Tibial nerve (tissue), 4 donors: ENCODE results near the gene ESYT2. TPM values are rescaled to one million over a fixed set of nuclear protein-coding genes. Genes with fewer than 3 reads are reported as not detected.
"Not testable (repeated sequence)": the region's sequence is repeated elsewhere in the genome, so short reads cannot be mapped to it uniquely, and the experiment has no call there.

Experiments
- DNase-seq, 2 donors: peaks; one replicate each; pipeline ENCODE4 v3.0.0-alpha.2; 2019; ENCODE audit warnings: low spot score in 2 of 2
- H3K27ac ChIP-seq, 4 donors: fragments of 200-600 bp; sonication (generic) in 3 of 4; one replicate each; pipeline ENCODE4 v1.5.1; 2017 to 2019; ENCODE audit warnings: mild to moderate bottlenecking in 1 of 4
- H3K27me3 ChIP-seq, 2 donors: fragments of 200-600 bp; sonication (generic) in 1 of 2; one replicate each; pipeline versions ENCODE4 v1.5.1 to v1.6.0; 2017 to 2019
- H3K36me3 ChIP-seq, 3 donors: fragments of 200-600 bp; sonication (generic); one replicate each; pipeline ENCODE4 v1.5.1; 2018 to 2019
- H3K4me1 ChIP-seq, 4 donors: fragments of 200-600 bp; sonication (generic) in 3 of 4; one replicate each; pipeline ENCODE4 v1.5.1; 2017 to 2019
- H3K4me3 ChIP-seq, 4 donors: fragments of 200-600 bp; sonication (generic) in 3 of 4; one replicate each; pipeline ENCODE4 v1.5.1; 2017 to 2019; ENCODE audit warnings: mild to moderate bottlenecking in 1 of 4, moderate library complexity in 1 of 4
- H3K9me3 ChIP-seq, 4 donors: fragments of 200-600 bp; sonication (generic) in 3 of 4; one replicate each; pipeline ENCODE4 v1.5.1; 2017 to 2019
- EP300 ChIP-seq, 2 donors: sonication (generic); formaldehyde crosslinking; IDR thresholded peaks; one replicate each; pipeline ENCODE4 v1.6.1; 2017; ENCODE audit warnings: antibody characterized with exemption in 2 of 2, mild to moderate bottlenecking in 1 of 2
- POLR2A ChIP-seq, 2 donors: fragments of 450-650 bp; IDR thresholded peaks; one replicate each; pipeline ENCODE4 v1.6.1; 2017; ENCODE audit warnings: antibody characterized with exemption in 2 of 2, mild to moderate bottlenecking in 2 of 2, moderate library complexity in 2 of 2
- WGBS, 2 donors: methylation state at CpG; one replicate each; pipeline ENCODE4 v1.1.5; 2018; 5-methylcytosine and 5-hydroxymethylcytosine counted together
- total RNA-seq, 4 donors: library from RNA; depleted of rRNA; stranded (reverse); fragments of >200 nt; gene quantifications; one replicate each; pipeline ENCODE4 v1.1.0, GENCODE V29; 2016
- TF ChIP-seq, protein P1 (sequence below), 5 experiments: fragments of 200-600 bp in 3 of 5; fragments of 450-650 bp in 2 of 5; sonication (generic) in 3 of 5; IDR thresholded peaks; one replicate each; pipeline ENCODE4 v1.5.1; 2016 to 2019; ENCODE audit warnings: antibody characterized with exemption in 5 of 5, mild to moderate bottlenecking in 3 of 5, moderate library complexity in 2 of 5

ESYT2 gene
- total RNA-seq, 4 donors from 2014 or later, result 91.0 to 124 (median 114) TPM

- Histone ChIP-seq H3K36me3 (no peaks in the 10 kb centered on the region), H3K27ac (no peak overlapping the region), H3K4me3 (no peak overlapping the region), H3K9me3 (no peaks in the 10 kb centered on the region), H3K4me1 (peaks cover 0 to 6% (median 0%) of the 10 kb centered on the region in 4 donors), H3K27me3 (no peaks in the 10 kb centered on the region)
- no peak for DNase-seq
- WGBS, 2 donors, result 33 to 39% methylated on average over 4 of the region's 4 CpGs
- TF ChIP-seq POLR2A (IDR thresholded peaks at IDR 0.05) (no peak), EP300 (IDR thresholded peaks at IDR 0.05) (no peak)
- TF ChIP-seq, protein P1, sequence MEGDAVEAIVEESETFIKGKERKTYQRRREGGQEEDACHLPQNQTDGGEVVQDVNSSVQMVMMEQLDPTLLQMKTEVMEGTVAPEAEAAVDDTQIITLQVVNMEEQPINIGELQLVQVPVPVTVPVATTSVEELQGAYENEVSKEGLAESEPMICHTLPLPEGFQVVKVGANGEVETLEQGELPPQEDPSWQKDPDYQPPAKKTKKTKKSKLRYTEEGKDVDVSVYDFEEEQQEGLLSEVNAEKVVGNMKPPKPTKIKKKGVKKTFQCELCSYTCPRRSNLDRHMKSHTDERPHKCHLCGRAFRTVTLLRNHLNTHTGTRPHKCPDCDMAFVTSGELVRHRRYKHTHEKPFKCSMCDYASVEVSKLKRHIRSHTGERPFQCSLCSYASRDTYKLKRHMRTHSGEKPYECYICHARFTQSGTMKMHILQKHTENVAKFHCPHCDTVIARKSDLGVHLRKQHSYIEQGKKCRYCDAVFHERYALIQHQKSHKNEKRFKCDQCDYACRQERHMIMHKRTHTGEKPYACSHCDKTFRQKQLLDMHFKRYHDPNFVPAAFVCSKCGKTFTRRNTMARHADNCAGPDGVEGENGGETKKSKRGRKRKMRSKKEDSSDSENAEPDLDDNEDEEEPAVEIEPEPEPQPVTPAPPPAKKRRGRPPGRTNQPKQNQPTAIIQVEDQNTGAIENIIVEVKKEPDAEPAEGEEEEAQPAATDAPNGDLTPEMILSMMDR (IDR thresholded peaks at IDR 0.05), result no peak
Measured at GRCh38 chr7:158843771-158844170, 14.5 kb upstream of the ESYT2 start.

DNA sequence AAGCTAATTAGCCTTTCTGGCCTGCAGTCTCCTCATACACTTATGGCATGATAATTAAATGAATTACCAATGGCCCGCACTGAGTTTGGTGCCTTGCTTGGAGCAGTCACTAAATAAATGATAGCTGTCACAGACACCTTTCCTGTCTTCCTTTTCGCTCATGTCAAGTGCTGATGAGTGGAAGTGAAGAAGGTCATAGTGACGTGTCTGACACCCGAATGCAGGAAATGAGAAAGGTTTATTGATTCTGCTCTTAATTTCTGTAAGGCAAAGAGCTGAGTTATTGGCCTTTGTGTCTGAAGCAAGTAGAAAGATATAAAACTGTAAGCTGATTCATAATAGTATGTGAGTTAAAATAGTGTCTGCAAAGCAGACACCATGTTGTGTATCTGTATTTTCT is 13.2 kb upstream of the ESYT2 start:
- H3K27me3 ChIP-seq, result no peaks in the 10 kb centered on the region
- H3K27ac ChIP-seq, result no peak overlapping the region
- no peak overlapping the region for H3K4me3 ChIP-seq
- no peak for DNase-seq
- 81 to 86% methylated on average over 4 of the region's 4 CpGs for WGBS, 2 donors
- H3K36me3 ChIP-seq, result no peaks in the 10 kb centered on the region
- H3K9me3 ChIP-seq, result no peaks in the 10 kb centered on the region
- no peaks in the 10 kb centered on the region for H3K4me1 ChIP-seq
- TF ChIP-seq EP300 (IDR thresholded peaks at IDR 0.05) (no peak), POLR2A (IDR thresholded peaks at IDR 0.05) (no peak)
- TF ChIP-seq, protein P1 (IDR thresholded peaks at IDR 0.05), result no peak

DNA sequence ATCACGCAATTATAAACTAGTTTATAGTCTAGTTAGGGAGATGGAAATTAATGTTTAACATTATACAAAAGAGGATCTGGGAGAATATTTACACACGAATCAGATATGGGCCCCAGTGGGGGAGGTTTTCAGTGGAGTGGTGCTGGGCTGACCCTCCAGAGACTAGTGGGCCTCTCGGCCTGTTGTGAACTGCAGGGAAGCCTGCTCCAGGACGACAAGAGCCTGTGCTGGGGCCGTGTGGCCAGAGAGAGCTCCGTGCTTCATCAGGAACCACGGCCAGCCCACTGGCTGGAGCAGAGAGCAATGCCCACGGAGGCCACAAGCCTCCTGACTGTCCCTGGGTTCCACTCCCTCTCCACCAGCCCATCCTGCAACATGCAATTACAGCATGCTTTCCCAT is 11.3 kb upstream of the ESYT2 start:
- WGBS, 2 donors, result 54 to 56% methylated on average over 8 of the region's 8 CpGs
- no peaks in the 10 kb centered on the region for H3K9me3 ChIP-seq
- H3K4me1 ChIP-seq, result no peaks in the 10 kb centered on the region
- no peak overlapping the region for H3K27ac ChIP-seq
- DNase-seq, result no peak
- no peaks in the 10 kb centered on the region for H3K27me3 ChIP-seq
- no peak overlapping the region for H3K4me3 ChIP-seq
- H3K36me3 ChIP-seq, result no peaks in the 10 kb centered on the region
- TF ChIP-seq, protein P1 (IDR thresholded peaks at IDR 0.05), result no peak
- TF ChIP-seq POLR2A (IDR thresholded peaks at IDR 0.05) (no peak), EP300 (IDR thresholded peaks at IDR 0.05) (no peak)

GRCh38 chr7:158839177-158839576 is 9.9 kb upstream of the ESYT2 start:
- H3K4me1 ChIP-seq, H3K27ac ChIP-seq, H3K27me3 ChIP-seq, H3K4me3 ChIP-seq, DNase-seq, H3K36me3 ChIP-seq, H3K9me3 ChIP-seq: not testable (repeated sequence)
- WGBS, 2 donors, result 86 to 91% methylated on average over 6 to 7 of the region's 8 CpGs

DNA sequence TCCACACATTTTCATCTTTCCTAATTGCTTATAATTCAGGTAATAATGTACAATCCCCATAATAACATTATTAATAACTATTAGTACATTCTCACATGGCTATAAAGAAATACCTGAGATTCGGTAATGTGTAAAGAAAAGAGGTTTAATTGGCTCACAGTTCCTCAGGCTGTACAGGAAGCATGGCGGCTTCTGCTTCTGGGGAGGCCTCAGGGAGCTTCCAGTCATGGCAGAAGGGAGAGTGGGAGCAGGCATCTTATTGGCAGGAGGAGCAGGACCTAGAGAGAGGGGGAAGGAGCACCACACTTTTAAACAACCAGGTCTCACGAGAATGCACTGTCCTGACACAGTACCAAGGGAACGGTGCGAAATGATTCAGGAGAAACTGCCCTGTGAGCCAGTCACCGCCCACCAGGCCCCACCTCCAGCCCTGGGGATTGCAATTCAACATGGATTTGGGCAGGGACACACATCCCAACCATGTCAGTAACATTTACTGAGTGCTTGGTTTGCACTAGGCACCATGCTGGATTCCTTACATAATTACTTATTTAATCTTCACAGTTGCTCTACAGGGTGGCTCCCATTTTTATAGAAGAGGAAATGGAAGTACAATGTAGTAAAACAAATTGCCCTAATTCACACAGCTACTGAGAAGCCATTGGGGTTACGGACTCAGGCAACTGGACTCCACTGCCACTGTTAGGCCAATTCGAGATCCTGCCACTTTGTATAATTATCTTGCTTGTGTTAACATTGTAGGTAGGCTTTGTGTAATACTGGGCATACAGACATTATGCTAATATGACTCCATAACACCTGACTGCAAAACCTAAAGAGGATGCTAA is 8.7 kb upstream of the ESYT2 start:
- H3K36me3 ChIP-seq, result no peaks in the 10 kb centered on the region
- no peak overlapping the region for H3K27ac ChIP-seq
- H3K4me3 ChIP-seq, result no peak overlapping the region
- no peak for TF ChIP-seq EP300 (IDR thresholded peaks at IDR 0.05)
- TF ChIP-seq, protein P1 (IDR thresholded peaks at IDR 0.05), result no peak
- TF ChIP-seq POLR2A (IDR thresholded peaks at IDR 0.05), result no peak
- H3K4me1 ChIP-seq, result no peaks in the 10 kb centered on the region
- 75 to 82% methylated on average over 8 of the region's 8 CpGs for WGBS, 2 donors
- no peaks in the 10 kb centered on the region for H3K9me3 ChIP-seq
- no peak for DNase-seq
- H3K27me3 ChIP-seq, result no peaks in the 10 kb centered on the region
